Mesendoderm (in vitro differentiated cells): Measurements from ENCODE around the gene SMIM29.
"Not testable (repeated sequence)": the region's sequence is repeated elsewhere in the genome, so short reads cannot be mapped to it uniquely, and the experiment has no call there.

Experiments used
- DNase-seq: peaks from one replicate; pipeline ENCODE4 v3.0.0; 2013
- H2AK5ac ChIP-seq: 2 replicates; pipeline ENCODE4 v1.6.1; 2013; ENCODE audit warnings: low read length, inconsistent platforms
- H2BK120ac ChIP-seq: 2 replicates; pipeline ENCODE4 v1.6.1; 2013; ENCODE audit warnings: low read depth, mild to moderate bottlenecking, low read length, moderate library complexity, mixed read lengths
- H2BK15ac ChIP-seq: replicated peaks from 2 replicates; pipeline ENCODE4 v1.6.1; 2013; ENCODE audit warnings: low read depth, mild to moderate bottlenecking, moderate library complexity
- H2BK5ac ChIP-seq: 2 replicates; pipeline ENCODE4 v1.6.1; 2013; ENCODE audit warnings: low read length, inconsistent platforms
- H3K18ac ChIP-seq: 2 replicates; pipeline ENCODE4 v1.6.1; 2013; ENCODE audit warnings: mild to moderate bottlenecking, low read length, mixed read lengths
- H3K23ac ChIP-seq: one replicate; pipeline ENCODE4 v1.6.1; 2013; ENCODE audit warnings: low read length
- H3K27ac ChIP-seq: 2 replicates; pipeline ENCODE4 v1.5.1; 2013; ENCODE audit warnings: low read depth, mild to moderate bottlenecking, inconsistent platforms, low read length, moderate library complexity
- H3K27me3 ChIP-seq: 2 replicates; pipeline ENCODE4 v1.6.1; 2013; ENCODE audit warnings: low read length, control low read depth, mild to moderate bottlenecking, inconsistent platforms; ENCODE audit not compliant: insufficient read depth, poor library complexity
- H3K36me3 ChIP-seq: 2 replicates; pipeline ENCODE4 v1.6.1; 2013; ENCODE audit warnings: low read length, inconsistent platforms; ENCODE audit not compliant: control insufficient read depth, insufficient read depth
- H3K4ac ChIP-seq: one replicate; pipeline ENCODE4 v1.6.1; 2013; ENCODE audit warnings: low read depth, mild to moderate bottlenecking, low read length, moderate library complexity
- H3K4me1 ChIP-seq: 2 replicates; pipeline ENCODE4 v1.6.1; 2013; ENCODE audit warnings: low read depth, low read length, inconsistent platforms; ENCODE audit not compliant: control insufficient read depth
- H3K4me2 ChIP-seq: 2 replicates; pipeline ENCODE4 v1.6.1; 2013; ENCODE audit warnings: low read length
- H3K4me3 ChIP-seq: 2 replicates; pipeline ENCODE4 v1.5.1; 2013; ENCODE audit warnings: mild to moderate bottlenecking, low read length
- H3K56ac ChIP-seq: one replicate; pipeline ENCODE4 v1.6.1; 2013; ENCODE audit warnings: low read length
- H3K79me1 ChIP-seq: 2 replicates; pipeline ENCODE4 v1.6.1; 2013; ENCODE audit warnings: low read length, inconsistent platforms
- H3K79me2 ChIP-seq: 2 replicates; pipeline ENCODE4 v1.6.1; 2013; ENCODE audit warnings: mild to moderate bottlenecking, low read length; ENCODE audit not compliant: control insufficient read depth, insufficient read depth
- H3K9ac ChIP-seq: 2 replicates; pipeline ENCODE4 v1.6.1; 2013; ENCODE audit warnings: low read length, inconsistent platforms
- H4K5ac ChIP-seq: one replicate; pipeline ENCODE4 v1.6.1; 2013; ENCODE audit warnings: low read length
- H4K8ac ChIP-seq: one replicate; pipeline ENCODE4 v1.6.1; 2013; ENCODE audit warnings: low read depth, mild to moderate bottlenecking, control low read depth, low read length, moderate library complexity
- WGBS: extraction: QIAGEN DNeasy Blood & Tissue Kit; methylation state at CpG from one replicate; pipeline ENCODE4 v1.1.7; 2013; ENCODE audit warnings: low lambda C conversion rate, missing lambda C conversion rate; ENCODE audit not compliant: insufficient coverage; ENCODE audit errors: extremely low coverage; 5-methylcytosine and 5-hydroxymethylcytosine counted together

Gene SMIM29

DNA sequence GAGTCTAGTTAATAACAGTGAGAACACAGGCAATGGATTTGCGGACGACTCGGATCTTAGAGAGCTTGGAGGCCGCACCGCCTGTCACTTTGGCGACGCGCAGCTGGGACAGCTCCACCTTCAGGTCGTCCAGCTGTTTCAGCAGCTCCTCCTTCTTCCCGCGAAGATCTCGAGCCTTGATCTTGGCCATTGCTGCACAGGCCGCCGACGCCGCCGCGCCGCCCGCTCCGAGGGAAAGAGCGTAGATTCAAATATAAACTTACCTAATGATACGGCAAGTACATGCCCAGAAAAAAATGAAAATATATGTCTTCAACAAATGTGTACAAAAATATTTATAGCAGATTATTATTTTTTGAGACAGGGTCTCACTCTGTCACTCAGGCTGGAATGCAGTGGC, 14.7 kb upstream of the SMIM29 start:
- not testable (repeated sequence) for H3K4me1 ChIP-seq, H3K36me3 ChIP-seq, H4K8ac ChIP-seq, H3K4me2 ChIP-seq, H2BK120ac ChIP-seq, H3K27ac ChIP-seq, H2BK5ac ChIP-seq, H2AK5ac ChIP-seq, H3K79me2 ChIP-seq, DNase-seq, H3K23ac ChIP-seq, H3K4ac ChIP-seq, H4K5ac ChIP-seq, H3K79me1 ChIP-seq, H3K56ac ChIP-seq, H2BK15ac ChIP-seq, H3K27me3 ChIP-seq, H3K4me3 ChIP-seq, H3K9ac ChIP-seq, H3K18ac ChIP-seq
- WGBS: no CpG with 5 or more reads among the region's 23 CpGs

DNA sequence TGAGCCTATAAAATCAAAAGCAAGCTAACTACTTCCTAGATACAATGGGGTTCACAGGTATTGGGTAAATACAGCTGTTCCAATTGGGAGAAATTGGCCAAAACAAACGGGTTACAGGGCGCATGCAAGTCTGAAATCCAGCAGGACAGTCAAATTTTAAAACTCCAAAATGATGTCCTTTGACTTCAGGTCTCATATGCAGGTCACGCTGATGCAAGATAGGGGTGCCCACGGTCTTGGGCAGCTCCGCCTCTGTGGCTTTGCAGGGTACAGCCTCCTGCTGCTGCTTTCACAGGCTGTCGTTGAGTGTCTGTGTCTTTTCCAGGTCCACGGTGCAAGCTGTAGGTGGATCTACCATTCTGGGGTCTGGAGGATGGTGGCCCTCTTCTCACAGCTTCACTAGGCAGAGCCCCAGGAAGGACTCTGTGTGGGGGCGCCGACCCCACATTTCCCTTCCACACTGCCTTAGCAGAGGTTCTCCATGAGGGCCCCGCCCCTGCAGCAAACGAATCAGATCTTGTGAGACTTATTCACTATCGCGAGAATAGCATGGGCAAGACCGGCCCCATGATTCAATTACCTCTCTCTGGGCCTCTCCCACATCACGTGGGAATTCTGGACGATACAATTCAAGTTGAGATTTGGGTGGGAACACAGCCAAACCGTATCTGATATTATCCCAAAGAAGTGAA, 11.9 kb upstream of the SMIM29 start:
- Histone ChIP-seq H3K4me3 (no peak overlapping the region), H3K79me2 (no peaks in the 10 kb centered on the region), H3K79me1 (no peaks in the 10 kb centered on the region), H3K23ac (no peak overlapping the region), H3K4ac (no peak overlapping the region), H4K8ac (no peak overlapping the region), H3K18ac (no peak overlapping the region), H2BK5ac (no peak overlapping the region), H3K36me3 (no peaks in the 10 kb centered on the region), H2BK120ac (no peak overlapping the region), H3K27ac (no peak overlapping the region), H3K56ac (no peak overlapping the region), H3K4me1 (no peaks in the 10 kb centered on the region), H2BK15ac (no peak overlapping the region), H3K4me2 (no peak overlapping the region), H3K9ac (no peak overlapping the region), H2AK5ac (no peak overlapping the region), H3K27me3 (no peaks in the 10 kb centered on the region), H4K5ac (no peak overlapping the region)
- no peak for DNase-seq
- no CpG with 5 or more reads among the region's 17 CpGs for WGBS

DNA sequence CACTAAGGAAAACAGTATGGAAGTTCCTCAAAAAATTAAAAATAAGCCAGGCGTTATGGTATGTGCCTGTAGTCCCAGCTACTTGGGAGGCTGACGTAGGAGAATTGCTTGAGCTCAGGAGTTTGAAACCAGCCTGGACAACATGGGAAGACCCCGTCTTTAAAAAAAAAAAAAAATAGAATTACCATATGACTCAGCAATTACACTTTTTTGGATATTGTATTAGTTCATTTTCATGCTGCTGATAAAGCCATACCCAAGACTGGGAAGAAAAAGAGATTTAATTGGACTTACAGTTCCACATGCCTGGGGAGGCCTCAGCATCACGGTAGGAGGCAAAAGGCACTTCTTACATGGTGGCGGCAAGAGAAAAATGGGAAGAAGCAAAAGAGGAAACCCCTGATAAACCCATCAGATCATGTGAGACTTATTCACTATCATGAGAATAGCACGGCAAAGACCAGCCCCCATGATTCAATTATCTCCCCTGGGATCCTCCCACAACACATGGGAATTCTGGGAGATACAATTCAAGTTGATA, 10.8 kb upstream of the SMIM29 start:
- WGBS: no CpG with 5 or more reads among the region's 6 CpGs
- H3K4me3 ChIP-seq: no peak overlapping the region
- no peak overlapping the region for H3K18ac ChIP-seq
- no peak overlapping the region for H3K23ac ChIP-seq
- H3K27ac ChIP-seq: no peak overlapping the region
- no peak overlapping the region for H2BK15ac ChIP-seq
- H3K79me1 ChIP-seq: no peaks in the 10 kb centered on the region
- H3K4me2 ChIP-seq: no peak overlapping the region
- no peaks in the 10 kb centered on the region for H3K27me3 ChIP-seq
- no peak overlapping the region for H2AK5ac ChIP-seq
- H2BK120ac ChIP-seq: no peak overlapping the region
- no peaks in the 10 kb centered on the region for H3K79me2 ChIP-seq
- no peaks in the 10 kb centered on the region for H3K4me1 ChIP-seq
- DNase-seq: no peak
- no peaks in the 10 kb centered on the region for H3K36me3 ChIP-seq
- no peak overlapping the region for H4K5ac ChIP-seq
- no peak overlapping the region for H3K9ac ChIP-seq
- H3K56ac ChIP-seq: no peak overlapping the region
- no peak overlapping the region for H2BK5ac ChIP-seq
- no peak overlapping the region for H4K8ac ChIP-seq
- no peak overlapping the region for H3K4ac ChIP-seq

DNA sequence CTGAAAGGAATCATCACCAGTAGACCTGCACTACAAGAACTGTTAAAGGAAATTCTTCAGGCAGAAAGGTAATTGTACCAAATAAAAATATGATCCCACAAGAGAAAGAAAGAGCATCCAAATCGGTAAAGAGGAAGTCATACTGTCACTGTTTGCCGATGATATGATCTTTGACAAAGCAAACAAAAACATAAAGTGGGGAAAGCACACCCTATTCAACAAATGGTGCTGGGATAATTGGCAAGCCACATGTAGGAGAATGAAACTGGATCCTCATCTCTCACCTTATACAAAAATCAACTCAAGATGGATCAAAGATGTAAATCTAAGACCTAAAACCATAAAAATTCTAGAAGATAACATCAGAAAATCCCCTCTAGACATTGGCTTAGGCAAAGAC, 3.6 kb upstream of the SMIM29 start:
- not testable (repeated sequence) for H3K27ac ChIP-seq, H3K4me2 ChIP-seq, H3K27me3 ChIP-seq, H3K79me2 ChIP-seq, H3K4ac ChIP-seq, H3K4me3 ChIP-seq, H3K79me1 ChIP-seq, H3K56ac ChIP-seq, H2AK5ac ChIP-seq, DNase-seq, H3K23ac ChIP-seq, H3K18ac ChIP-seq, H4K5ac ChIP-seq, H2BK120ac ChIP-seq, H2BK15ac ChIP-seq, H4K8ac ChIP-seq, H3K36me3 ChIP-seq, H3K9ac ChIP-seq, H2BK5ac ChIP-seq, H3K4me1 ChIP-seq
- WGBS: no CpG with 5 or more reads among the region's 2 CpGs

DNA sequence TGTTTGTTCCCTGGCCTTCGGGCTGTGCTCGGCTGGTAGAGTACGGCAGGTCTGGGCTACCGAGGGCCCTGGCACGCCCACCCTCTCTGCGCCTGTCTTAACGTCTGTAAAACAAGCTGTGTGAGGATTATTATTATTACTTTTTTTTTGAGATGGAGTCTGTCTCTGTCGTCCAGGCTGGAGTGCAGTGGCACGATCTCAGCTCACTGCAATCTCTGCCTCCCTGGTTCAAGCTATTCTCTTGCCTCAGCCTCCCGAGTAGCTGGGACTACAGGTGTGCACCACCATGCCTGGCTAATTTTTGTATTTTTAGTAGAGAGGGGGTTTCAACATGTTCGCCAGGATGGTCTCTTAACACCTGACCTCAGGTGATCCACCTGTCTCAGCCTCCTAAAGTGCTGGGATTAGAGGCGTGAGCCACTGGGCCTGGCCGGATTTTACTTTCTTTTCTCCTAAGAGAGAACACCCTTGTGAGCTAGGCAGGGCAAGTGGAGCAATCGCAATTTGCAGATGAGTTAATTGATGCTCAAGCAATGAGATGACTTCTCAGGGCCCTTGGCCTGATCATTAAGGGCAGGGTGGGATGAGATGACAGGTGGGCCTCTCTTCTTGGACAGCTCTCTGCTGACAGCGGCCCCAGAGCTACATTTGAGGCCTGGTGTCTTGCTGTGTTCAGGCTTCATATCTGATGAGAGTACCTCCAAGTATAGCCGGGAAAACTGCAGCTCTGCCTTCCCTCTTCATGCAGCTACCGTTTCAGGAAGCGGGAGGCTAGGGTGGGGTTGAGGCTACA, 859 bp upstream of the SMIM29 start:
- Histone ChIP-seq H2BK120ac (no peak overlapping the region), H3K23ac (no peak overlapping the region), H2BK5ac (no peak overlapping the region), H3K4me3 (peak overlapping the region; percentile 22), H4K8ac (no peak overlapping the region), H3K36me3 (peaks cover under 1% of the 10 kb centered on the region), H4K5ac (no peak overlapping the region), H3K79me1 (no peaks in the 10 kb centered on the region), H3K4ac (no peak overlapping the region), H3K27me3 (no peaks in the 10 kb centered on the region), H3K56ac (peak overlapping the region; percentile 92), H3K27ac (no peak overlapping the region), H3K4me1 (peaks cover 2% of the 10 kb centered on the region), H3K79me2 (no peaks in the 10 kb centered on the region), H3K18ac (no peak overlapping the region), H2BK15ac (no peak overlapping the region), H3K4me2 (peak overlapping the region; percentile 25), H3K9ac (peak overlapping the region; percentile 68), H2AK5ac (no peak overlapping the region)
- no peak for DNase-seq
- WGBS: no CpG with 5 or more reads among the region's 18 CpGs
